OCI-LY7 (cell line): ENCODE results near the gene ZNF625.
"Not testable (repeated sequence)": the region's sequence is repeated elsewhere in the genome, so short reads cannot be mapped to it uniquely, and the experiment has no call there.

Experiments
- CTCF ChIP-seq: fragments of 200-600 bp; sonication (generic); conservative IDR thresholded peaks from 2 replicates; pipeline ENCODE4 v1.5.1; 2014; ENCODE audit warnings: mild to moderate bottlenecking, antibody characterized with exemption, low read length, moderate library complexity, mixed read lengths
- EZH2phosphoT487 ChIP-seq: fragments of 200-600 bp; sonication (generic); IDR thresholded peaks from 2 replicates; pipeline ENCODE4 v1.6.1; 2018; ENCODE audit warnings: low read depth, borderline replicate concordance, mild to moderate bottlenecking, mixed run types, antibody characterized with exemption, low read length, moderate library complexity, mixed read lengths

GRCh38 chr19:12103909-12104308, 52.6 kb downstream of the ZNF625 start:
- TF ChIP-seq EZH2phosphoT487, CTCF: not testable (repeated sequence)
